MV-4-11 (cell line): ENCODE data around the gene POFUT2.

ENCODE experiments used
- DNase-seq: peaks from one replicate; lab custom pipeline; 2025; lab: John Stamatoyannopoulos, UW

Gene POFUT2

GRCh38 chr21:45297329-45297728 lies 9.6 kb upstream of the POFUT2 start:
- no peak for DNase-seq

- DNase-seq, result no peak
Measured at GRCh38 chr21:45296638-45297037, 8.9 kb upstream of the POFUT2 start.

GRCh38 chr21:45295576-45296365 lies 8.1 kb upstream of the POFUT2 start:
- no peak for DNase-seq

- no peak for DNase-seq
Measured at GRCh38 chr21:45294509-45295291, 7.0 kb upstream of the POFUT2 start.

- no peak for DNase-seq
Measured at GRCh38 chr21:45293726-45294401, 6.2 kb upstream of the POFUT2 start.

GRCh38 chr21:45293220-45293725 lies 5.6 kb upstream of the POFUT2 start:
- no peak for DNase-seq

GRCh38 chr21:45292399-45293219 lies 4.9 kb upstream of the POFUT2 start:
- peak; percentile 93 for DNase-seq

GRCh38 chr21:45291613-45292398 lies 4.1 kb upstream of the POFUT2 start:
- DNase-seq, result no peak

- no peak for DNase-seq
Measured at GRCh38 chr21:45290948-45291612, 3.4 kb upstream of the POFUT2 start.

- DNase-seq, result no peak
Measured at GRCh38 chr21:45289655-45290515, 2.2 kb upstream of the POFUT2 start.

- no peak for DNase-seq
Measured at GRCh38 chr21:45289134-45289533, 1.4 kb upstream of the POFUT2 start.

- DNase-seq, result no peak
Measured at GRCh38 chr21:45288441-45288841, 746 bp upstream of the POFUT2 start.

- no peak for DNase-seq
Measured at GRCh38 chr21:45286671-45287437, 841 bp downstream of the POFUT2 start.

GRCh38 chr21:45285266-45285931 lies 2.3 kb downstream of the POFUT2 start:
- DNase-seq, result no peak

GRCh38 chr21:45284456-45284741 lies 3.3 kb downstream of the POFUT2 start:
- no peak for DNase-seq

- DNase-seq, result no peak
Measured at GRCh38 chr21:45283611-45284455, 3.9 kb downstream of the POFUT2 start.

GRCh38 chr21:45283035-45283610 lies 4.6 kb downstream of the POFUT2 start:
- DNase-seq, result no peak
